H1 (cell line): ENCODE results near the gene MCFD2. TPM values are rescaled to one million over a fixed set of nuclear protein-coding genes. Genes with fewer than 3 reads are reported as not detected.

Experiments
- CTCF ChIA-PET: fragments of 300-600 bp; sonication (Branson Sonifier 250); formaldehyde crosslinking; loops from one replicate; lab custom pipeline; 2021; ENCODE audit not compliant: partially characterized antibody; lab: Charles Lee
- POLR2A ChIA-PET: fragments of 300-600 bp; sonication (Branson Sonifier 250); formaldehyde crosslinking; loops from one replicate; lab custom pipeline; 2021; ENCODE audit warnings: inconsistent platforms; ENCODE audit not compliant: partially characterized antibody; lab: Charles Lee
- DNase-seq, 2 experiments: peaks; one replicate each; pipeline versions ENCODE4 v3.0.0 to v3.0.0-alpha.2; 2010 to 2022; ENCODE audit warnings: low spot score in 2 of 2, low read depth in 1 of 2, mixed read lengths in 1 of 2
- FAIRE-seq: peaks from 2 replicates; lab custom pipeline; 2011; peaks lifted over from hg19 to GRCh38; lab: Jason Lieb, UNC
- H2AFZ ChIP-seq: 2 replicates; pipeline ENCODE4 v1.8.1; 2012; ENCODE audit warnings: low read length, inconsistent platforms
- H2AK5ac ChIP-seq: 2 replicates; pipeline ENCODE4 v1.6.1; 2013; ENCODE audit warnings: low read depth, low read length
- H2BK120ac ChIP-seq: replicated peaks from 2 replicates; pipeline ENCODE3; 2013; ENCODE audit warnings: low read depth, low read length, inconsistent platforms
- H2BK12ac ChIP-seq: 2 replicates; pipeline ENCODE4 v1.6.1; 2013; ENCODE audit warnings: low read depth, low read length
- H2BK15ac ChIP-seq: 2 replicates; pipeline ENCODE4 v1.6.1; 2013; ENCODE audit warnings: low read length
- H2BK20ac ChIP-seq: 2 replicates; pipeline ENCODE4 v1.6.1; 2013; ENCODE audit warnings: low read length
- H2BK5ac ChIP-seq: 2 replicates; pipeline ENCODE4 v1.6.1; 2013; ENCODE audit warnings: low read depth, low read length
- H3K14ac ChIP-seq: 2 replicates; pipeline ENCODE4 v1.6.1; 2013; ENCODE audit warnings: inconsistent platforms; ENCODE audit not compliant: insufficient read length
- H3K18ac ChIP-seq: 2 replicates; pipeline ENCODE4 v1.6.1; 2013; ENCODE audit warnings: low read length; ENCODE audit errors: extremely low read depth
- H3K23ac ChIP-seq: 2 replicates; pipeline ENCODE4 v1.6.1; 2013; ENCODE audit warnings: inconsistent platforms; ENCODE audit not compliant: insufficient read length
- H3K23me2 ChIP-seq: 2 replicates; pipeline ENCODE4 v1.6.1; 2013; ENCODE audit warnings: low read depth, low read length
- H3K27ac ChIP-seq: 2 replicates; pipeline ENCODE4 v1.6.1; 2011; ENCODE audit warnings: low read depth, low read length, inconsistent platforms
- H3K27me3 ChIP-seq, 4 experiments: replicated peaks in 1 of 4; 1 replicate in 1 of 4; 2 replicates in 3 of 4; pipeline versions ENCODE4 v1.6.1 to v1.8.1; 2011 to 2013; ENCODE audit warnings: low read length in 3 of 4, mild to moderate bottlenecking in 3 of 4, inconsistent platforms in 2 of 4, mixed read lengths in 2 of 4, moderate library complexity in 1 of 4; ENCODE audit not compliant: control insufficient read depth in 3 of 4, insufficient read depth in 3 of 4; ENCODE audit errors: extremely low read depth in 1 of 4
- H3K36me3 ChIP-seq, 4 experiments: 2 replicates each; pipeline versions ENCODE4 v1.6.1 to v1.8.1; 2011 to 2013; ENCODE audit warnings: mild to moderate bottlenecking in 4 of 4, low read length in 3 of 4, moderate library complexity in 2 of 4, control low read depth in 1 of 4, inconsistent platforms in 1 of 4; ENCODE audit not compliant: insufficient read depth in 4 of 4, control insufficient read depth in 2 of 4
- H3K4ac ChIP-seq: replicated peaks from 2 replicates; pipeline ENCODE3; 2013; ENCODE audit warnings: low read length, low read depth, mixed read lengths, inconsistent platforms; ENCODE audit not compliant: insufficient read length
- H3K4me1 ChIP-seq, 4 experiments: replicated peaks in 1 of 4; 1 replicate in 1 of 4; 2 replicates in 3 of 4; pipeline versions ENCODE4 v1.6.1 to v1.8.1; 2011 to 2013; ENCODE audit warnings: low read length in 3 of 4, inconsistent platforms in 2 of 4, mixed read lengths in 1 of 4; ENCODE audit not compliant: insufficient read depth in 4 of 4, control insufficient read depth in 3 of 4
- H3K4me2 ChIP-seq, 2 experiments: 2 replicates each; pipeline versions ENCODE4 v1.6.1 to v1.8.1; 2011 to 2013; ENCODE audit warnings: low read depth in 2 of 2, low read length in 2 of 2, control low read depth in 1 of 2, inconsistent platforms in 1 of 2, mild to moderate bottlenecking in 1 of 2; ENCODE audit not compliant: insufficient read depth in 1 of 2
- H3K4me3 ChIP-seq, 4 experiments: fragments of 200-600, 300-600 bp in 1 of 4; sonication (generic), shearing (Covaris generic), sonication (Bioruptor Twin) in 1 of 4; 2 replicates each; pipeline versions ENCODE4 v1.5.1 to v1.8.1; 2011 to 2016; ENCODE audit warnings: low read length in 4 of 4, low read depth in 3 of 4, control low read depth in 2 of 4, inconsistent platforms in 2 of 4, mild to moderate bottlenecking in 2 of 4, mixed read lengths in 1 of 4, moderate library complexity in 1 of 4; ENCODE audit not compliant: insufficient read depth in 2 of 4; ENCODE audit errors: extremely low read depth in 1 of 4
- H3K56ac ChIP-seq: replicated peaks from 2 replicates; pipeline ENCODE3; 2013; ENCODE audit warnings: low read depth, mild to moderate bottlenecking, mixed read lengths, low read length, inconsistent platforms; ENCODE audit not compliant: insufficient read length
- H3K79me1 ChIP-seq: 2 replicates; pipeline ENCODE4 v1.6.1; 2013; ENCODE audit warnings: low read depth, low read length, control low read depth
- H3K79me2 ChIP-seq, 2 experiments: 2 replicates each; pipeline versions ENCODE4 v1.6.1 to v1.8.1; 2012 to 2013; ENCODE audit warnings: low read length in 2 of 2, mild to moderate bottlenecking in 2 of 2, inconsistent platforms in 1 of 2; ENCODE audit not compliant: insufficient read depth in 2 of 2, control insufficient read depth in 1 of 2
- H3K9ac ChIP-seq, 4 experiments: replicated peaks in 1 of 4; 1 replicate in 1 of 4; 2 replicates in 3 of 4; pipeline versions ENCODE4 v1.6.1 to v1.8.1; 2011 to 2013; ENCODE audit warnings: low read depth in 3 of 4, low read length in 3 of 4, control low read depth in 2 of 4, mild to moderate bottlenecking in 2 of 4, moderate library complexity in 2 of 4, inconsistent platforms in 1 of 4; ENCODE audit errors: extremely low read depth in 1 of 4
- H3K9me3 ChIP-seq, 2 experiments: 2 replicates each; pipeline versions ENCODE4 v1.6.1 to v1.8.1; 2012 to 2013; ENCODE audit warnings: mild to moderate bottlenecking in 2 of 2, moderate library complexity in 2 of 2, control low read depth in 1 of 2, inconsistent platforms in 1 of 2, low read depth in 1 of 2, low read length in 1 of 2, mixed read lengths in 1 of 2; ENCODE audit not compliant: insufficient read depth in 2 of 2
- H4K20me1 ChIP-seq, 2 experiments: replicated peaks in 1 of 2; 2 replicates each; pipeline versions ENCODE3 to v1.8.1; 2011 to 2013; ENCODE audit warnings: inconsistent platforms in 2 of 2, low read length in 2 of 2, mild to moderate bottlenecking in 1 of 2; ENCODE audit not compliant: insufficient read depth in 2 of 2, control insufficient read depth in 1 of 2
- H4K5ac ChIP-seq: 2 replicates; pipeline ENCODE4 v1.6.1; 2013; ENCODE audit warnings: low read length, low read depth, mixed read lengths, inconsistent platforms; ENCODE audit not compliant: insufficient read length
- H4K8ac ChIP-seq: 2 replicates; pipeline ENCODE4 v1.8.0; 2013; ENCODE audit warnings: mild to moderate bottlenecking, moderate library complexity, low read length, inconsistent platforms; ENCODE audit not compliant: insufficient read depth; ENCODE audit errors: extremely low read depth
- H4K91ac ChIP-seq: replicated peaks from 2 replicates; pipeline ENCODE3; 2013; ENCODE audit warnings: low read length, mixed read lengths, inconsistent platforms; ENCODE audit not compliant: insufficient read length
- BRCA1 ChIP-seq: IDR thresholded peaks from 2 replicates; pipeline ENCODE4 v1.6.1; 2012; ENCODE audit warnings: low read depth, low read length, improper control_type of control experiment
- CBX5 ChIP-seq: fragments of 300-800, 300-1000 bp; sonication (generic); IDR thresholded peaks from 2 replicates; pipeline ENCODE4 v1.7.1; 2016; ENCODE audit warnings: antibody characterized with exemption, low read length, low read depth
- CBX8 ChIP-seq: fragments of 300-800, 300-1000 bp; sonication (generic); IDR thresholded peaks from 2 replicates; pipeline ENCODE4 v1.7.1; 2016; ENCODE audit warnings: low read depth, low read length, borderline replicate concordance
- CHD2 ChIP-seq: IDR thresholded peaks from 2 replicates; pipeline ENCODE4 v1.6.1; 2012; ENCODE audit warnings: low read length, improper control_type of control experiment
- JUND ChIP-seq: IDR thresholded peaks from 2 replicates; pipeline ENCODE4 v1.6.1; 2011; ENCODE audit warnings: mild to moderate bottlenecking, improper control_type of control experiment, low read length
- POU5F1 ChIP-seq: IDR thresholded peaks from 2 replicates; pipeline ENCODE4 v1.6.1; 2011; ENCODE audit warnings: low read depth, mild to moderate bottlenecking, low read length, moderate library complexity
- RXRA ChIP-seq: IDR thresholded peaks from 2 replicates; pipeline ENCODE4 v1.6.1; 2011; ENCODE audit warnings: low read depth, mild to moderate bottlenecking, low read length, moderate library complexity; ENCODE audit not compliant: insufficient read depth
- TEAD4 ChIP-seq: IDR thresholded peaks from 2 replicates; pipeline ENCODE4 v1.6.1; 2012; ENCODE audit warnings: low read depth, low read length, inconsistent platforms, mixed read lengths
- ZNF274 ChIP-seq: IDR thresholded peaks from 2 replicates; pipeline ENCODE4 v1.7.0; 2012; ENCODE audit warnings: low read length, borderline replicate concordance; ENCODE audit errors: extremely low read depth
- WGBS, 2 experiments: shearing (Covaris generic) in 1 of 2; methylation state at CpG; one replicate each; pipeline versions ENCODE4 v1.1.6 to v1.1.7; 2013 to 2015; ENCODE audit warnings: low lambda C conversion rate in 2 of 2, mixed read lengths in 2 of 2, inconsistent platforms in 1 of 2, low coverage in 1 of 2, missing lambda C conversion rate in 1 of 2; ENCODE audit not compliant: insufficient replicate concordance in 2 of 2, insufficient coverage in 1 of 2, insufficient read length in 1 of 2; ENCODE audit errors: extremely low coverage in 1 of 2, missing lambda C conversion rate in 1 of 2; 5-methylcytosine and 5-hydroxymethylcytosine counted together
- polyA plus RNA-seq, 7 experiments: library from polyadenylated mRNA; depleted of rRNA in 3 of 7; stranded (reverse) in 5 of 7; unstranded in 2 of 7; fragments of >200 nt in 5 of 7; fragments of 200-250 nt in 2 of 7; gene quantifications; 1 replicate in 5 of 7; 2 replicates in 1 of 7; 4 replicates in 1 of 7; pipeline versions ENCODE4 v1.2.1 to v1.2.3, GENCODE V29; 2011 to 2013; ENCODE audit warnings: missing spikeins in 2 of 7, mixed read lengths in 2 of 7
- total RNA-seq: library from RNA; stranded (reverse); fragmentation: NEBNext Ultra II Directional; extraction: Animal tissue kit (Norgen Biotek cat#: 25700); gene quantifications from 2 replicates; pipeline ENCODE4 v1.2.1, GENCODE V29; 2021

The MCFD2 gene
- total and polyA plus RNA-seq, 2 of the 8 experiments (the other 6 are each of a cell fraction or from before 2014, with no cell fraction given): 35.2 to 76.2 TPM

DNA sequence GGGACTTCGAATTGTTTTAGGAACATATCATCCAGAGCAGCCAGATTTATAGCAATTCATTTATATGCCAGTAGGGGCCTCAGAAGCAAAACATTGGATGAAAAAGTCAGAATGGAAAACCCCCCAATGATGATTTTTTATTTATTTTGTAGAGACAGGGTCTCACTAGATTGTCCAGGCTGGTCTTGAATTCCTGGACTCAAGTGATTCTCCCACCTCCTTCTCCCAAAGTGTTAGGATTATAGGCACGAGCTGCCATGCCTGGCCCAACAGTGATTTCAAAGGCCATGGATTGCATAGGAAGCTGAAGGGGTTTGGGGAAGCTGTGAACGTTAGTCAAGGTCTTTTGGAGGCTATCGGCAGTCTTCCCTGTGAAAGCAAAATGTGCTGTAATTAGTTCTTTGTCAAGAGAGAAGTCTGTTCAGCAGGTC lies 21.9 kb upstream of the MCFD2 start:
- FAIRE-seq (no peak), DNase-seq (no peak)
- Histone ChIP-seq H3K4me1 (peaks cover 2 to 8% (median 3%) of the 10 kb centered on the region in 4 experiments), H3K23ac (no peak overlapping the region), H3K56ac (no peak overlapping the region), H3K9ac (no peak overlapping the region), H3K27me3 (peaks cover 0 to 3% (median 1%) of the 10 kb centered on the region in 4 experiments; a peak in 3 of 7 replicates), H4K20me1 (peaks cover 0 to 1% of the 10 kb centered on the region in 2 experiments), H2AFZ (no peak overlapping the region), H3K4me3 (no peak overlapping the region), H3K4me2 (no peak overlapping the region), H3K27ac (no peak overlapping the region), H3K4ac (no peak overlapping the region), H2AK5ac (no peak overlapping the region), H3K9me3 (no peaks in the 10 kb centered on the region), H2BK12ac (no peak overlapping the region), H4K5ac (no peak overlapping the region), H3K79me1 (no peaks in the 10 kb centered on the region), H3K23me2 (peaks cover 5% of the 10 kb centered on the region), H3K14ac (no peak overlapping the region), H3K79me2 (no peaks in the 10 kb centered on the region), H4K91ac (no peak overlapping the region), H2BK20ac (no peak overlapping the region), H2BK120ac (no peak overlapping the region), H4K8ac (no peak overlapping the region), H3K36me3 (no peaks in the 10 kb centered on the region), H3K18ac (no peak overlapping the region), H2BK15ac (no peak overlapping the region), H2BK5ac (no peak overlapping the region)
- TF ChIP-seq ZNF274 (no peak), BRCA1 (no peak), JUND (no peak), TEAD4 (no peak), CBX8 (no peak), POU5F1 (no peak), RXRA (no peak), CHD2 (no peak), CBX5 (no peak)
- ChIA-PET POLR2A (interaction anchor here (1.0 kb wide), 1 partner anchor 21 kb away, joined by 3 read pairs; no protein-coding TSS in a partner anchor), CTCF (interaction anchor here (0.8 to 1.3 kb wide), 6 partner anchors 36 to 372 kb away, joined by 3 read pairs; no protein-coding TSS in a partner anchor)
- WGBS, 2 experiments: 87% methylated on average over 4 of the region's 4 CpGs; no CpG with 5 or more reads in 1 of the 2 experiments
